Measurements from ENCODE around the gene WDR70.
A peak's percentile ranks its signal among the peaks of the same experiment; 100 is the strongest.

Gene WDR70

GRCh38 chr5:37714756-37715155, 335.6 kb downstream of the WDR70 start:
- H3K9me3 ChIP-seq (ENCODE audit: control insufficient read depth, low read length): no peaks in the 10 kb centered on the region
- no peak overlapping the region for H3K9ac ChIP-seq (ENCODE audit: low read length)
- H3K36me3 ChIP-seq (ENCODE audit: control insufficient read depth, insufficient read depth, low read length, severe bottlenecking): no peaks in the 10 kb centered on the region
- H3K4me1 ChIP-seq (ENCODE audit: control insufficient read depth, insufficient read depth, low read length): peaks cover 10% of the 10 kb centered on the region
- DNase-seq (ENCODE audit: low read depth): peak; percentile 52
- H3K4me3 ChIP-seq (ENCODE audit: low read length): no peak overlapping the region
- H3K27me3 ChIP-seq (replicated peaks; ENCODE audit: control insufficient read depth, insufficient read depth, low read length): no peaks in the 10 kb centered on the region

- Histone ChIP-seq H3K9me3 (ENCODE audit: control insufficient read depth, low read length) (no peaks in the 10 kb centered on the region), H3K27me3 (replicated peaks; ENCODE audit: control insufficient read depth, insufficient read depth, low read length) (no peaks in the 10 kb centered on the region), H3K4me1 (ENCODE audit: control insufficient read depth, insufficient read depth, low read length) (peaks cover 10% of the 10 kb centered on the region), H3K9ac (ENCODE audit: low read length) (no peak overlapping the region), H3K36me3 (ENCODE audit: control insufficient read depth, insufficient read depth, low read length, severe bottlenecking) (no peaks in the 10 kb centered on the region), H3K4me3 (ENCODE audit: low read length) (no peak overlapping the region)
- DNase-seq (ENCODE audit: low read depth): no peak
Observed at GRCh38 chr5:37715361-37715760, 336.2 kb downstream of the WDR70 start.

- H3K27me3 ChIP-seq (replicated peaks; ENCODE audit: control insufficient read depth, insufficient read depth, low read length): no peaks in the 10 kb centered on the region
- H3K4me3 ChIP-seq (ENCODE audit: low read length): no peak overlapping the region
- no peaks in the 10 kb centered on the region for H3K9me3 ChIP-seq (ENCODE audit: control insufficient read depth, low read length)
- no peak for DNase-seq (ENCODE audit: low read depth)
- no peak overlapping the region for H3K9ac ChIP-seq (ENCODE audit: low read length)
- H3K36me3 ChIP-seq (ENCODE audit: control insufficient read depth, insufficient read depth, low read length, severe bottlenecking): no peaks in the 10 kb centered on the region
- peaks cover 6% of the 10 kb centered on the region for H3K4me1 ChIP-seq (ENCODE audit: control insufficient read depth, insufficient read depth, low read length)
Observed at GRCh38 chr5:37715992-37716391, 336.9 kb downstream of the WDR70 start.

- Histone ChIP-seq H3K4me1 (ENCODE audit: control insufficient read depth, insufficient read depth, low read length) (peaks cover 2% of the 10 kb centered on the region), H3K9me3 (ENCODE audit: control insufficient read depth, low read length) (no peaks in the 10 kb centered on the region), H3K27me3 (replicated peaks; ENCODE audit: control insufficient read depth, insufficient read depth, low read length) (no peaks in the 10 kb centered on the region), H3K9ac (ENCODE audit: low read length) (no peak overlapping the region), H3K4me3 (ENCODE audit: low read length) (no peak overlapping the region), H3K36me3 (ENCODE audit: control insufficient read depth, insufficient read depth, low read length, severe bottlenecking) (no peaks in the 10 kb centered on the region)
- no peak for DNase-seq (ENCODE audit: low read depth)
Observed at GRCh38 chr5:37716405-37716804, 337.3 kb downstream of the WDR70 start.

GRCh38 chr5:37717276-37717612, 338.1 kb downstream of the WDR70 start:
- Histone ChIP-seq H3K4me3 (ENCODE audit: low read length) (no peak overlapping the region), H3K36me3 (ENCODE audit: control insufficient read depth, insufficient read depth, low read length, severe bottlenecking) (no peaks in the 10 kb centered on the region), H3K9me3 (ENCODE audit: control insufficient read depth, low read length) (no peaks in the 10 kb centered on the region), H3K27me3 (replicated peaks; ENCODE audit: control insufficient read depth, insufficient read depth, low read length) (no peaks in the 10 kb centered on the region), H3K9ac (ENCODE audit: low read length) (no peak overlapping the region), H3K4me1 (ENCODE audit: control insufficient read depth, insufficient read depth, low read length) (peaks cover 5% of the 10 kb centered on the region)
- no peak for DNase-seq (ENCODE audit: low read depth)

GRCh38 chr5:37717613-37718431, 338.7 kb downstream of the WDR70 start:
- Histone ChIP-seq H3K4me3 (ENCODE audit: low read length) (no peak overlapping the region), H3K4me1 (ENCODE audit: control insufficient read depth, insufficient read depth, low read length) (peaks cover 10% of the 10 kb centered on the region), H3K9me3 (ENCODE audit: control insufficient read depth, low read length) (no peaks in the 10 kb centered on the region), H3K36me3 (ENCODE audit: control insufficient read depth, insufficient read depth, low read length, severe bottlenecking) (no peaks in the 10 kb centered on the region), H3K9ac (ENCODE audit: low read length) (no peak overlapping the region), H3K27me3 (replicated peaks; ENCODE audit: control insufficient read depth, insufficient read depth, low read length) (no peaks in the 10 kb centered on the region)
- peak; percentile 87 for DNase-seq (ENCODE audit: low read depth)

GRCh38 chr5:37720550-37720952, 341.4 kb downstream of the WDR70 start:
- no peak overlapping the region for H3K4me3 ChIP-seq (ENCODE audit: low read length)
- H3K27me3 ChIP-seq (replicated peaks; ENCODE audit: control insufficient read depth, insufficient read depth, low read length): no peaks in the 10 kb centered on the region
- peaks cover 30% of the 10 kb centered on the region for H3K4me1 ChIP-seq (ENCODE audit: control insufficient read depth, insufficient read depth, low read length)
- no peak for DNase-seq (ENCODE audit: low read depth)
- no peaks in the 10 kb centered on the region for H3K9me3 ChIP-seq (ENCODE audit: control insufficient read depth, low read length)
- no peak overlapping the region for H3K9ac ChIP-seq (ENCODE audit: low read length)
- H3K36me3 ChIP-seq (ENCODE audit: control insufficient read depth, insufficient read depth, low read length, severe bottlenecking): no peaks in the 10 kb centered on the region

GRCh38 chr5:37721447-37721871, 342.3 kb downstream of the WDR70 start:
- H3K4me1 ChIP-seq (ENCODE audit: control insufficient read depth, insufficient read depth, low read length): peaks cover 30% of the 10 kb centered on the region
- no peaks in the 10 kb centered on the region for H3K9me3 ChIP-seq (ENCODE audit: control insufficient read depth, low read length)
- DNase-seq (ENCODE audit: low read depth): peak; percentile 23
- no peak overlapping the region for H3K9ac ChIP-seq (ENCODE audit: low read length)
- H3K4me3 ChIP-seq (ENCODE audit: low read length): no peak overlapping the region
- no peaks in the 10 kb centered on the region for H3K36me3 ChIP-seq (ENCODE audit: control insufficient read depth, insufficient read depth, low read length, severe bottlenecking)
- H3K27me3 ChIP-seq (replicated peaks; ENCODE audit: control insufficient read depth, insufficient read depth, low read length): no peaks in the 10 kb centered on the region

GRCh38 chr5:37722236-37723161, 343.4 kb downstream of the WDR70 start:
- DNase-seq (ENCODE audit: low read depth): peak; percentile 92
- H3K36me3 ChIP-seq (ENCODE audit: control insufficient read depth, insufficient read depth, low read length, severe bottlenecking): peaks cover 8% of the 10 kb centered on the region
- H3K9ac ChIP-seq (ENCODE audit: low read length): peak overlapping the region; percentile 46
- peak overlapping the region; percentile 25 for H3K4me3 ChIP-seq (ENCODE audit: low read length)
- H3K27me3 ChIP-seq (replicated peaks; ENCODE audit: control insufficient read depth, insufficient read depth, low read length): no peaks in the 10 kb centered on the region
- no peaks in the 10 kb centered on the region for H3K9me3 ChIP-seq (ENCODE audit: control insufficient read depth, low read length)
- H3K4me1 ChIP-seq (ENCODE audit: control insufficient read depth, insufficient read depth, low read length): peaks cover 30% of the 10 kb centered on the region

- H3K9ac ChIP-seq (ENCODE audit: low read length): peak overlapping the region; percentile 3
- peak; percentile 48 for DNase-seq (ENCODE audit: low read depth)
- peaks cover 30% of the 10 kb centered on the region for H3K4me1 ChIP-seq (ENCODE audit: control insufficient read depth, insufficient read depth, low read length)
- H3K36me3 ChIP-seq (ENCODE audit: control insufficient read depth, insufficient read depth, low read length, severe bottlenecking): peaks cover 17% of the 10 kb centered on the region
- peak overlapping the region; percentile 7 for H3K4me3 ChIP-seq (ENCODE audit: low read length)
- no peaks in the 10 kb centered on the region for H3K27me3 ChIP-seq (replicated peaks; ENCODE audit: control insufficient read depth, insufficient read depth, low read length)
- H3K9me3 ChIP-seq (ENCODE audit: control insufficient read depth, low read length): no peaks in the 10 kb centered on the region
Observed at GRCh38 chr5:37723162-37723961, 344.2 kb downstream of the WDR70 start.

All from adipocyte (in vitro differentiated cells).